Forelimb muscle (tissue), 1 donor: ENCODE measurements around the gene MAP3K7CL. TPM values are rescaled to one million over a fixed set of nuclear protein-coding genes. Genes with fewer than 3 reads are reported as not detected.
"Not testable (repeated sequence)": the region's sequence is repeated elsewhere in the genome, so short reads cannot be mapped to it uniquely, and the experiment has no call there.

Experiments used
- DNase-seq: peaks from one replicate; pipeline ENCODE4 v3.0.0-alpha.2; 2013; ENCODE audit warnings: low read depth
- polyA plus RNA-seq: library from polyadenylated mRNA; unstranded; fragments of 120-200 nt; gene quantifications from one replicate; pipeline ENCODE4 v1.2.1, GENCODE V29; 2013; ENCODE audit not compliant: insufficient read length

The MAP3K7CL gene
- polyA plus RNA-seq, 1 donor = 69.1 TPM

- DNase-seq = no peak
These were observed 2.8 kb downstream of the MAP3K7CL start for GRCh38 chr21:29133241-29133640.

DNA sequence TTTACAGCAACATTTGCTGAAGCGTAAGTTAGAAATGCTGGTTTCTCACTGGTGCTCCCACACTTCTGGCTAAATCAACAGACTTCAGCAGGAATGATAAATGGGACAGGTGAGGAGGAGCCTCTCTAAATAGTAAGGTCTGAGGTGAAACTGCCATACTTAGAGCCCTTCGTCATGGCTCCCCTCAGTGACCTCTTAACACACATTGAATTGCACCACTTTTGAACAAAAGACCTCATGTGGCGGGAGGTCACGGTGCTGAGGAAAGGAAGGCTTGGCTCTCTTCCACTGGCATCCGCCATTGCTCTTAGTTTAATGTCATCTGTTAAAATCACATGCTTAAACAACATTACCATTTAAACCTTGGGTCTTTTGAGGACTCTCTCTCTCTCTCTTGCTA is 3.4 kb downstream of the MAP3K7CL start:
- no peak for DNase-seq

DNA sequence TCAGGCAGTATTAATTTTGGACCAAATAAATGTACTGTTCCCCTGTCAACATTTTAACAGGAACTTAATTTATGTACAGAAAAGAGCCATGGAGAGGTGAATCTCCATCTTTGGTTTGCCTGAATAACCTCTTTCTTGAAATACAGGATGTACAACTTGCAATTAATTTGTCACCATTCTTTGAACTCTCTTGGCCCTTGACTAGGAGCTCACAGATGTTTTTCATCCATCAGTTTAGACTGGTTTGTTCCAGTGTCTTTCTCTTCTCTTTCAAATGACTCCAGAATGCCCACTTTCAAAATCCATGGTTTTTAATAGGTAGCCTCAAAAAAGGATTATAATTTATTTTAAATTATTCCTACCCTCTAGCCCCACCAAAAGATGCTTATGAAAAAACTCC is 5.0 kb downstream of the MAP3K7CL start:
- no peak for DNase-seq

GRCh38 chr21:29136033-29136432 is 5.6 kb downstream of the MAP3K7CL start:
- no peak for DNase-seq

DNA sequence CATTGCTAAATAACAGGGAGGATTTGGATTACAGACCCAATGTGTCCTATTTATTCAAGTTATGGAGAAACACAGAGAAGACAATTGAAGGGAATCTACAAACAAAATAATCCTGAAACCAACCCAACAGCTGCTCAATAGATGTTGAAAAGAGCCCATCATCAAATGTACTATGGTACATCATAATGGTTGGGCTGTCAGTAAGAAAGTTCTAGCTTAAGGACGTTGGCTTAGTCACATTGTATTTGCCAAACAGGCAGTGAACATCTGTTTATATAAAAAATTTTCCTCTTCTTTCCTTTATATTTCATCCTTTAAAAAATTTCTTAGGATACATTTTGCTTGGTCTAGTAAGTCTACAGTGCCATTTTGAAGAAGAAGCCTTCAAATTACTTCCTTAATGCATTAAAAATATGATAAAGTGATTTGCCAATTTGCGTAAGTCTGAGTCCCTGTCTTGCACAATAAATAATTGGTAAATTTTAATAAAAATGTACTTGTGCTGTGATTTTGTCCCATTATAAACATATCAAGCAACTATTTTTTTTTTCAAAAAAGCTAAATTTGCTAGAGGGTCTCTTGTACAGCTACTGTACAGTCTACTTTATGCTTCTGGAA is 14.4 kb downstream of the MAP3K7CL start:
- DNase-seq = no peak

DNA sequence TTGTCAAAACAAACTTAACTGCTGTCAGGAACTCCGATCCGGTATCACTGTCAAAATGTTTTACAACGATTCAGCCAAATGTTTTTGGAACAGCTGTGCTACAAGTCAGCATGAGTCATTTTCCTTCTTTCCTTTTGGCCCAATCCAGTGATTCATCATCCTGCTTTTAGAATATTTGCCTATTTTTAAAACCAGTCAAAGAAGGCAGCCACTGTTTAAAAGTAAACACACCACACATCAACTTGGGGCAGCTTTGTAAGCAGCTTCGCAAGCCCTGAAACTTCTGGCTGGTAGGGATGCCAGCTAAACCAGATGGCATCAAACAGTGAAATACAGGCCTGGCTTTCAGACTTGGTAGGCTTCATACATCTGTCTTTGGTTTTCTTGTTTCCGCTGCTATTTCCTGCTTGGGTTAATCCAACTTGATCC is 14.9 kb downstream of the MAP3K7CL start:
- peak; percentile 62 for DNase-seq

DNA sequence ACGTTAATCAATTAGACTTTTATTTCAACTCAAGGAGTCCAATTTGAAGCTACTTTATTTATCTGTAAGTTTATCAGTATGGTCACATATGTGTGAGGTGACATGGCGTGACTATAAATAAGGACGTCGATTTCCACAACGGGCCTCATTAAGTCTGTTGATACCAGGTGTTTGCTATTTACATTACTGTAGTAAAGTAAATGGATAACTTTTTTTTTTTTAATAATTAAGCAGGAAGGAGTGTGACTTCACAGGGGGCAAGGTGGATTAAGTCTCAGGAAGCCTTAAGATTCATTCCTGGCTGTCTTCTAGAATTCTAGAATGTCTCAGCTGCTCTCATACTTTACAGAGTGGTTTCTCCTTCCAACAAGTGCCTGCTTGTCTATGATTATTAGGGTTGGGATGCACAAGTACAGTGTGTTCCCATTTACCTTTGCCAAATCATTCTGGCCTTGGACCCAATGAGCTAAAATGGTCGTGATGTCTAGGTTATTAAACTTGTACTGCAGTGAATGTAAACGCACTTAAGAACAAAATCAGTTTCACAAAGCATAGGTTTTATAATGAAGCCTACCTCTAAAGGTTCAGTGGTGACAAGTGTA is 15.5 kb downstream of the MAP3K7CL start:
- no peak for DNase-seq

GRCh38 chr21:29146726-29147125 is 16.3 kb downstream of the MAP3K7CL start:
- DNase-seq = no peak

DNA sequence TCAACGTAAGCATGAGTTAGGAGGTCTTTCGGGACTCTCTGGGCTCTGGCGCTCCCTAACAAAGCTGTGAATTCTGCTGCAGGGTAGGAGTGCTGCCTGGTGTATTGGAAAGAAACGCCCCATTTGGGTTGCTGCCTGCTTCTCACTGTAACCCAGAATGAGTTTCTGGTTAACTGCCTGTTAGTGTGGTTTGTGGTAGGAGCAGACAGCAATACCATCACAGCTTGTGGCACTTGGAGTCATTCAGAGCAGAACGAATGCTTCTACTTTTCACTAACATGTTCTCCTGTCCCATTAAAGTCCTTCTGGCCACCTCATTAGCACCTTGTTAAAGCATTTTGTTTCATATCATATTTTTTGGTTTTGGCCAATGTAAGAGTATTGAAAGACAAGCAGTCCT is 18.1 kb downstream of the MAP3K7CL start:
- DNase-seq = no peak

- DNase-seq = no peak
These were observed 19.5 kb downstream of the MAP3K7CL start for GRCh38 chr21:29149808-29150425.

DNA sequence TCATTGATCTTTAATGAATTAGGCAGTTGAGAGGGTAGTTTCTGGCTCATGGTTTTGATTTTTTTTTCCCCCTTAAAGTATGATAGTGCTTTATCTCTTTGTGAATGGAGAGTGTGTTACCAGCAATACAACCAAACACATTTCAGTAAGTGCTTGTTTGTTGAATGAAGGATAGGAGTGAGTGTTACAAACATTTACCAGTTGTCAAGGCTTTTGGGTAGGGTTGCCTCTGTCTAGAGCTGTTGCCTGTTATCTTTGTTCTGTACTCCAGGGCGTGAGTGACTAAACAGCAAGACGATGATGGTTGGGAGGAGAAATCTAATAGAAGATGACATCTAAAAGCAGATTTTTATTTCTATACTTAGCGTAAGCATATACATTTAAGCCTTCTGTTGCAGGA is 21.5 kb downstream of the MAP3K7CL start:
- DNase-seq = no peak

- DNase-seq = no peak
These were observed 22.5 kb downstream of the MAP3K7CL start for GRCh38 chr21:29152916-29153315.

GRCh38 chr21:29154270-29154669 is 23.8 kb downstream of the MAP3K7CL start:
- no peak for DNase-seq

DNA sequence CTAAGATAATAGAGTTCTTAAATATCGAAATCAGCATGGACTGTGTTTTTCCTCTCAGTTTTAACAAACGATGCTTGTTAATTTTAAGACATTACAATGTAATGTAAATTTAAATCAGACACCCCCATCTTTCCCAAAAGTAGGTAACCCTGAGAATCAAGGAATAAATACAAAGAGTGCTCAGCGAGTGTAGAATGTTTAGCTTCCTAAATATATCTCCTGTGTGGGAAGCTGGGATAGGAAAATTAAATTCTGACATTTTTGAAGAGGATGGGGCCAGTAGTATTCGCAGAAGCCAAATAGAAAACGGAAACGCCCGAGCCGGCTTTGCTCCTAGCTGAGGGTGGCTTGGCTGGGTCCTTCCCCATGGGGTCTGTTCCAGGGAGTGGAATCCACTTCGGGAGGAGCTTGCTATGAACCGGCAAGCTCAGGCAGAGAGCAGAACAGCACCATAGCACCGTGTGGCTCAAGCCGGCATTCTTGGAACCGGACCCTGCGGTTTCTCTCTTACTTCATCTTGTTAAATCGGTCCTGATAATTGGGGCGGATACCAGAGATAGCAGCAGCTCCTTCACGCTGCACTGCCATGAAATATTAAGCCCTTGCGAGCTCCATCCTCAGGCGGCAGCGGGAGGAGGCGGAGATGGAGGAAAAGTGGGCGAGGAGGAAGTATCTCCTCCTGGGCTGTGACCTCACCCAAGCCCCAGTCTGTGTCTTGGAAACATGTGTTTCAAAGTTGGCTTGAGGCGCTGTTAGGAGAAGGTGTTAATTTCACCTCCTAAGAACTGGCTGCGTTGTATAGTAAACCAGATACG is 24.9 kb downstream of the MAP3K7CL start:
- DNase-seq = no peak

GRCh38 chr21:29155933-29156260 is 25.5 kb downstream of the MAP3K7CL start:
- no peak for DNase-seq

DNA sequence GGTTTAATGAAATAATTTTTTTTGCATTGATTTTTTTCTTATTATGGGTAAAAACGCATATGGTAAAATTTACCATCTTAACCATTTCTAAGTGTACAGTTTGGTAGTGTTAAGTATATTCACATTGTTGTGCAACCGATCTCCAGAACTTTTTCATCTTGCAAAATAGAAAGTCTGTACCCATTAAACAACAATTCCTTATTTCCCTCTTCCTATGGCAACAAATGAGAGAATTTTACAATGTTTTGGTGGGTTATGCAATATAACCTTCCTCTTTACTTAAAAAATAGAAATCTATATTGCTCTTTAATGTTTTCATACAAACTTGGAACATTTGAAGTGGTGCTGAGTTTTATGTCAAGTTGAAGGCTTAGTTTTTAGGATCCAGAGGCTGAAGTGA is 26.6 kb downstream of the MAP3K7CL start:
- no peak for DNase-seq

GRCh38 chr21:29159842-29160241 is 29.4 kb downstream of the MAP3K7CL start:
- DNase-seq = no peak

GRCh38 chr21:29162825-29163224 is 32.4 kb downstream of the MAP3K7CL start:
- DNase-seq = not testable (repeated sequence)

- no peak for DNase-seq
These were observed 33.1 kb downstream of the MAP3K7CL start for GRCh38 chr21:29163341-29164115.

GRCh38 chr21:29164323-29164942 is 34.0 kb downstream of the MAP3K7CL start:
- no peak for DNase-seq

- no peak for DNase-seq
These were observed 35.9 kb downstream of the MAP3K7CL start for GRCh38 chr21:29166323-29166722.
